ENCODE results near the gene MFSD6.

DNA sequence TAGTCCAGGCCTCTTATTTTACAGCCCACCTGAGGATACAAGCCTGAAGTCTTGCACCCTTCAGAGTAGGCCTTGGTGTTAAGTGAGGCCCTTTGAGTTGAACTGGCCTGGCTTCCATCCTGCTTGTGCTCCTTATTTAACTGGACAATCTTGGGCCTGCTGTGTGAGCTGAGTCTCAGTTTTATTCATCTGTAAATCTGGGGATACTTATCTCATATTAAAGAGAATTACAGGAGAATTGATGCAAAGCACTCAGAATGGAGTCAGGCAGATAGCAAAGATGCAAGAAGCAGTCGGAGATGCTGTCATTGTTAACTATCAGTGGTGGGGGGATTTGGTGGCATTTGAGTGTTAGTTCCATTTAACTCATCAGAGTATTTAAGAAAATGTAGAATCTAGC, 36.8 kb downstream of the MFSD6 start:
- TF ChIP-seq EZH2 (IDR thresholded peaks at IDR 0.05; ENCODE audit: low read length, missing control alignments) (no peak), CTCF (conservative IDR thresholded peaks at IDR 0.05 in 1 of 2, IDR thresholded peaks at IDR 0.05 in 1 of 2; ENCODE audit: low read depth in 1 of 2, low read length in 2 of 2) (no peak)
